HG02870 (cell line): ENCODE measurements around the gene TREH.

ENCODE experiments used
- ATAC-seq: cut with Tn5 transposase; IDR thresholded peaks from one replicate; pipeline ENCODE4 v1.9.1; 2021; ENCODE audit warnings: mild to moderate bottlenecking, moderate library complexity; ENCODE audit not compliant: unreplicated experiment

The TREH gene

GRCh38 chr11:118652681-118653181 lies 26.7 kb downstream of the TREH start:
- no peak for ATAC-seq

GRCh38 chr11:118651820-118652219 lies 27.6 kb downstream of the TREH start:
- no peak for ATAC-seq

GRCh38 chr11:118650366-118650765 lies 29.1 kb downstream of the TREH start:
- no peak for ATAC-seq

DNA sequence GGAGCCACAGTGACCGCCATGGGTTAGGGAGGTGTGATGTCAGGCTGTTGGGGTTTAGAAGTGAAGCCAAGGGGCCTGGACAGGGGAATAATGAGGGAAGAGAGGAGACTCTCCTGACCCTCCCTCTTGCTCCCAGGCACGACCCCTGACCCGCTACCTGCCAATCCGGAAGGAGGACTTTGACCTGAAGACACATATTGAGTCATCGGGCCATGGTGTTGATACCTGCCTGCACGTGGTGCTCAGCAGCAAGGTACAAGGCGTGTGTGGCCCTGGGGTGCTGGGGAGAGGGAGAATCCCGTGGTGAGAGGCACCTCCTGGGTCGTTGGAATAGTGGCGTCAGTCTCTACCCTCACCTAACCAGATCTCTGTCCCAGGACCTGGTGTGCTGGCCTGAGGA lies 29.5 kb downstream of the TREH start:
- ATAC-seq, result no peak

- no peak for ATAC-seq
Measured at GRCh38 chr11:118648291-118648690, 31.2 kb downstream of the TREH start.

GRCh38 chr11:118646393-118646792 lies 33.1 kb downstream of the TREH start:
- no peak for ATAC-seq

GRCh38 chr11:118645066-118645715 lies 34.3 kb downstream of the TREH start:
- no peak for ATAC-seq

DNA sequence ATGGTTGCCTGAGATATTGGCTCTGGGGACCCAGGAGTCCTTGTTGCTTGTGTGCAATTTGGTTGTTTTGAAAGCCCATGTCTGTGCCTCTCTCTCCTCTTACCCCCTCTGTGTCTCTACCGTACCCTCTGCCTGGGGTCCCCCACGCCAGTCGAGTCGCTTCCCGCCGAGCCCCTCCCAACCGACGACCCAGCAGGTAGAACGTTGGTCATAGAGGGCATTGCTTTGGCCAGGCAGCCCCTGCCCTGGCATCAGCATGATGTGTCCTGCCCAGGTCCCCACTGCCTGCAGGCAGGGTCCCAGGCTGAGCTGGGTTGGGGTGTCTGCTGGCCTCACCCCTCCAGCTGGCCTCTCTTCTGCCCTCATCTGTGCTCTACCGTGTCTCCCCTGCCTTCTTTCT lies 35.0 kb downstream of the TREH start:
- ATAC-seq, result no peak

GRCh38 chr11:118643995-118644345 lies 35.5 kb downstream of the TREH start:
- no peak for ATAC-seq

- no peak for ATAC-seq
Measured at GRCh38 chr11:118643142-118643994, 36.1 kb downstream of the TREH start.

GRCh38 chr11:118641397-118642019 lies 37.9 kb downstream of the TREH start:
- no peak for ATAC-seq

DNA sequence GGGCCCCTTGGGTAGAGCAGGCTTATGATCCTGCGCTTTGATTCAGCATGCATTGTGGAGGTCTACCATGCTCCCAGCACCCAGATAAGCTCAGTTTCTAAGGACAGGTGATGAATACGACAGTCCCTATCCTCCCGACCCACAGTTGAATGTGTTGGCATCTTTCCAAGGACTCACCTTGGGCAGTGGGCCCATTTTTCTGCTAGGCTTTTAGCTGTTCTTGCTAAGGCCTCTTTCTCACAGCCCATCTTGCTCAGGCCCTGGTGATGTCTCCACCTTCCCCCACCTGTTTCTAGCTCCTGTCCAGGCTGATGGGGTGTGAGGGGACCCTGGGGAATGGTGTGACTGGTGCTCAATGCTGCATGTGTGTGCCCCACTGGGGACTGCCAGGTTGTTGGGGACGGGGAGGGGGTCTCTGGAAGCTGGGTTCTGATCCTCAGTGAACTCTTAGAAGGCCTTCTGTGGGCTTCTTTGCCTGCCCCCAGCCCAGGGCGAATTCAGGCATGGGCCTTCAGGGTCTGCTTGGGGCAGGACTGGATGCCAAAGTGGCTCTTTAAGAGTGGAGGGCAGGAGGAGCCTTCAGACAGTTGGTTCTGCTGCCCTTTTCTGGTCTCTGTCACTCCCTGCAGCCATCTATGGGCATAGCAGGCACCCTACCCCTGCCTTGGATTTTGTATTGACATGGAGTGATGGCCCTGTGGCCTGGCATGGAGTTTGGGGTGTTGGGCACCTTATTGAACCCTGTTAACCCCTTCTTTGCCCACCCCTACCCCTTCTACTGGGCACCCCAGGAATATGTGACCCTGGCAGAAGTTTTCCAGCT lies 38.9 kb downstream of the TREH start:
- ATAC-seq, result no peak

GRCh38 chr11:118639899-118640298 lies 39.6 kb downstream of the TREH start:
- no peak for ATAC-seq

- ATAC-seq, result no peak
Measured at GRCh38 chr11:118638726-118639125, 40.7 kb downstream of the TREH start.

DNA sequence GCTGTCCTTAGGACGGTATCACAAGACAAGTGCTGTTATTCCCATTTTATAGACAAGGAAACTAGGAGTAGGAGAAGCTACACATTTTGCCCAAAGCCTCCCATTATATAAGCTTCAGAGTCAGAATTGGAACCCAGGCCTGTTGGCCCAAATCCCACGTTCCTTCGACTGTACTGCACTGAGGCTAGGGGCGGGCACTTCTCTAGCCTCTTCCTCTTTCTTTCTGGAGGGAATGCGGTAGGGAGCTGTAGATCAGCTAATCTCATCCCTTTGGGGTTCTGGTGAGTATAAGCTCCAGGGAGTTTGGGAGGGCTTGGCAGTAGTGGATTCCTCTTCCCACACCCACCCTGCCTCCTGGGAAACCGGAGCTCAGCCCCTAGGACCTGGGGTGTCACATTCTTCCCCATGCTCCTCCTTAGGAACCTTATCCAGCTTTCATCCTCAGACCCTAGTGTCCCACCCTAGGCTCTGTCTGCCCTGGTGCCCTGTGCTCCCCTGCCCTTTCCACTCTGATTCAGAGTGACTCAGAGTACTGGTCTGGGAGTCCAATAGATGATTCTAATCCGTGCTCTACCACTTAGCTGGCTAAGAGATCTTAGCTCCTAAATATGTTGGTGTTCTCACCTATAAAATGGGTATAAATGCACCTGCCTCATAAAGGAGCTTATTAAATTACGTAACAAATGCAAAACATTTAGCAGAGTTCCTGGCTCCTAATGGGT lies 42.7 kb downstream of the TREH start:
- ATAC-seq, result no peak

- ATAC-seq, result no peak
Measured at GRCh38 chr11:118635642-118636041, 43.8 kb downstream of the TREH start.

- ATAC-seq, result no peak
Measured at GRCh38 chr11:118635237-118635591, 44.2 kb downstream of the TREH start.

GRCh38 chr11:118634431-118635236 lies 44.8 kb downstream of the TREH start:
- ATAC-seq, result no peak

DNA sequence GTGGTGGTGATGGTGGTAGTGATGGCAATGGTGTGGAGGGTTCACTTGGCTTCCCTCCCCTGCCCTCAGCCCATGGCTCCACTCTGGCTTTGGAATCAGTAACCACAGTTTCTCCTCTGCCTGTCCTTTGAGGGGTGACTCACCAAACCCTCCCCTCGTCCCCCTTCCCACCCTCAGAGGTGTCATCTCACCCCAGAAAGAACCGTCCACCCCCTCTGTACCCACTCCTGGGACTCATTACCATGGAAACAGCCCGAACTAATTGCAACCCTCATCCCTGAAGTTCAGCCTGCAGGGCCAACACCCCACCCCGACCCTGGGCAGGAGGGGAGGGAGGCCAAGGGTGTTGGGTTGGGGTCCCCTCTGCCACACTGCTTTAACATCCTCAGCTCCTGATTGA lies 45.5 kb downstream of the TREH start:
- no peak for ATAC-seq

DNA sequence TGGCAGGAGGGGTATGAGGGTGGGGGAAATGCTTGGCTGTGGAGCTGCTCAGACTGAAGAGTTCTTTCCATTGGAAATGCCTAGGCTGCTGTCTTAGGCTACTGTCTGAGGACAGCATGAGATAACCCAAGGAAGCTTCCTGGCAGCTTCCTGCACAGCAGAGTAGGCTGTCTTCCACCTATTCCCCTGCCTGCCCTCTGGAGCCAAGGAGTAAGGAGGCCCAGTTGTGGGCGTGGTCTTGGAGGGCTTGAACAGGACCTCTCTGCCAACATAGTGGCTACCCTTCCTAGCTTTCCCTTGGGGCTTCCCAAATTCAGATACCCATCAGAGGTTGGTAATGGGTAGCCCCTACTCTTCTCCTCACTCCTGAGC lies 46.1 kb downstream of the TREH start:
- ATAC-seq, result no peak
